Activated naive CD8-positive, alpha-beta T cell treated with anti-CD3 and anti-CD28 coated beads, Interleukin-2, amount 10 ng/mL, durations not matched to agents 7 days and 5 days (primary cell): ENCODE results near the gene BRD8. TPM values are rescaled to one million over a fixed set of nuclear protein-coding genes. Genes with fewer than 3 reads are reported as not detected.

Source experiments
- total RNA-seq, 2 experiments: library from RNA; stranded (reverse); gene quantifications; one replicate each; pipeline ENCODE4 v1.2.3, GENCODE V29; 2021

BRD8 gene
- total RNA-seq, 2 experiments from 2014 or later: 75.5 to 76.8 TPM

Other genes with a start within 250 kb of the BRD8 start
- gene FAM13B, start 145.6 kb downstream of the BRD8 start, total RNA-seq: 10 to 100 TPM; 44.8 to 48.7 TPM
- gene WNT8A, start 94.6 kb downstream of the BRD8 start, total RNA-seq: not detected
- gene NME5, start 39.2 kb downstream of the BRD8 start, total RNA-seq: not detected
- gene KIF20A, start 482 bp upstream of the BRD8 start, total RNA-seq: 10 to 100 TPM; 51.0 to 52.4 TPM
- 10 to 100 TPM; 33.0 to 34.4 TPM for gene CDC23, start 34.7 kb upstream of the BRD8 start, total RNA-seq
- not detected for gene GFRA3, start 96.0 kb upstream of the BRD8 start, total RNA-seq
- gene CDC25C, start 153.2 kb upstream of the BRD8 start, total RNA-seq: 10 to 100 TPM; 11.9 to 13.2 TPM
- 10 to 100 TPM; 29.3 to 31.2 TPM for gene FAM53C, start 159.6 kb upstream of the BRD8 start, total RNA-seq
- 10 to 100 TPM; 63.0 to 70.8 TPM for gene KDM3B, start 174.1 kb upstream of the BRD8 start, total RNA-seq